IMR-90 (cell line): ENCODE measurements around the gene CEACAM3. TPM values are rescaled to one million over a fixed set of nuclear protein-coding genes. Genes with fewer than 3 reads are reported as not detected.

ENCODE experiments used
- ATAC-seq: fragments of 200-7000 bp; cut with Tn5 transposase; 2 replicates; pipeline ENCODE4 v1.9.1; 2020; ENCODE audit warnings: low read depth, mild to moderate bottlenecking, moderate library complexity
- BruUV-seq: library from RNA; stranded (reverse); fragments of 400-500 nt; replicated peaks from 2 replicates; lab custom pipeline; 2021; lab: Mats Ljungman, UMichigan
- CTCF ChIA-PET: fragments of 300-600 bp; formaldehyde crosslinking; extraction: SDS; loops from one replicate; lab custom pipeline; 2021; ENCODE audit warnings: antibody characterized with exemption; lab: Yijun Ruan, JAX
- POLR2A ChIA-PET: fragments of 300-600 bp; sonication (Branson Sonifier 250); formaldehyde crosslinking; loops from one replicate; lab custom pipeline; 2022; ENCODE audit warnings: antibody characterized with exemption; ENCODE audit not compliant: unreplicated experiment; lab: Charles Lee
- DNase-seq: peaks from one replicate; pipeline ENCODE4 v3.0.0; 2013
- H2AFZ ChIP-seq: replicated peaks from 2 replicates; pipeline ENCODE3; 2013; ENCODE audit warnings: low read length, mild to moderate bottlenecking; ENCODE audit not compliant: poor library complexity
- H2AK5ac ChIP-seq: 2 replicates; pipeline ENCODE4 v1.6.1; 2013; ENCODE audit warnings: low read depth, low read length, inconsistent platforms
- H2AK9ac ChIP-seq: replicated peaks from 2 replicates; pipeline ENCODE3; 2013; ENCODE audit warnings: mild to moderate bottlenecking, low read depth, low read length, moderate library complexity; ENCODE audit not compliant: poor library complexity
- H2BK120ac ChIP-seq: 2 replicates; pipeline ENCODE4 v1.6.1; 2013; ENCODE audit warnings: low read depth, low read length, inconsistent platforms
- H2BK15ac ChIP-seq: 3 replicates; pipeline ENCODE4 v1.6.1; 2013; ENCODE audit warnings: low read depth, low read length, inconsistent platforms
- H2BK20ac ChIP-seq: 2 replicates; pipeline ENCODE4 v1.6.1; 2013; ENCODE audit warnings: low read depth, mild to moderate bottlenecking, inconsistent platforms, low read length, moderate library complexity
- H2BK5ac ChIP-seq: 2 replicates; pipeline ENCODE4 v1.6.1; 2013; ENCODE audit warnings: mild to moderate bottlenecking, low read depth, low read length, inconsistent platforms; ENCODE audit not compliant: poor library complexity, severe bottlenecking
- H3K14ac ChIP-seq: replicated peaks from 2 replicates; pipeline ENCODE4 v1.6.1; 2013; ENCODE audit warnings: low read depth, low read length, inconsistent platforms
- H3K18ac ChIP-seq: 2 replicates; pipeline ENCODE4 v1.6.1; 2013; ENCODE audit warnings: low read depth, low read length, control low read depth
- H3K23ac ChIP-seq: 2 replicates; pipeline ENCODE4 v1.6.1; 2013; ENCODE audit warnings: low read depth, low read length, inconsistent platforms
- H3K27ac ChIP-seq: 2 replicates; pipeline ENCODE4 v1.5.1; 2013; ENCODE audit warnings: mild to moderate bottlenecking, control low read depth, low read length; ENCODE audit not compliant: insufficient read depth
- H3K27me3 ChIP-seq: 2 replicates; pipeline ENCODE4 v1.6.1; 2013; ENCODE audit warnings: low read length; ENCODE audit not compliant: control insufficient read depth, insufficient read depth
- H3K36me3 ChIP-seq: 2 replicates; pipeline ENCODE4 v1.6.1; 2013; ENCODE audit warnings: low read length, mixed read lengths; ENCODE audit not compliant: control insufficient read depth, insufficient read depth
- H3K4ac ChIP-seq: 2 replicates; pipeline ENCODE4 v1.6.1; 2013; ENCODE audit warnings: low read depth, low read length, inconsistent platforms
- H3K4me1 ChIP-seq: 2 replicates; pipeline ENCODE4 v1.6.1; 2013; ENCODE audit warnings: low read length, mixed read lengths; ENCODE audit not compliant: control insufficient read depth, insufficient read depth
- H3K4me2 ChIP-seq: 2 replicates; pipeline ENCODE4 v1.6.1; 2013; ENCODE audit warnings: low read depth, mild to moderate bottlenecking, control low read depth, low read length, moderate library complexity
- H3K4me3 ChIP-seq: 2 replicates; pipeline ENCODE4 v1.5.1; 2013; ENCODE audit warnings: low read depth, mild to moderate bottlenecking, control low read depth, low read length, moderate library complexity; ENCODE audit not compliant: insufficient read depth
- H3K56ac ChIP-seq: 2 replicates; pipeline ENCODE4 v1.6.1; 2013; ENCODE audit warnings: low read length, inconsistent platforms; ENCODE audit not compliant: insufficient read depth; ENCODE audit errors: extremely low read depth
- H3K79me1 ChIP-seq, 2 experiments: 2 replicates each; pipeline ENCODE4 v1.6.1; 2013; ENCODE audit warnings: low read length in 2 of 2, inconsistent platforms in 1 of 2, low read depth in 1 of 2
- H3K9ac ChIP-seq: 2 replicates; pipeline ENCODE4 v1.6.1; 2013; ENCODE audit warnings: low read depth, low read length, control low read depth
- H3K9me1 ChIP-seq: 2 replicates; pipeline ENCODE4 v1.6.1; 2013; ENCODE audit warnings: low read length, inconsistent platforms; ENCODE audit not compliant: insufficient read depth
- H3K9me3 ChIP-seq: 2 replicates; pipeline ENCODE4 v1.6.1; 2013; ENCODE audit warnings: low read length; ENCODE audit not compliant: control insufficient read depth, insufficient read depth
- H4K20me1 ChIP-seq: 2 replicates; pipeline ENCODE4 v1.6.1; 2013; ENCODE audit warnings: low read length, inconsistent platforms; ENCODE audit not compliant: insufficient read depth
- H4K5ac ChIP-seq: 2 replicates; pipeline ENCODE4 v1.6.1; 2013; ENCODE audit warnings: mild to moderate bottlenecking, low read depth, low read length, control low read depth
- H4K8ac ChIP-seq, 2 experiments: 2 replicates each; pipeline ENCODE4 v1.6.1; 2013; ENCODE audit warnings: low read depth in 2 of 2, low read length in 2 of 2, control low read depth in 1 of 2, inconsistent platforms in 1 of 2
- H4K91ac ChIP-seq: 2 replicates; pipeline ENCODE4 v1.6.1; 2013; ENCODE audit warnings: low read depth, low read length, inconsistent platforms; ENCODE audit not compliant: insufficient read depth
- BHLHE40 ChIP-seq: fragments of 150-350 bp; IDR thresholded peaks from 2 replicates; pipeline ENCODE4 v1.6.1; 2016; ENCODE audit warnings: mild to moderate bottlenecking, low read depth, low read length
- CEBPB ChIP-seq: IDR thresholded peaks from 2 replicates; pipeline ENCODE4 v1.6.1; 2012; ENCODE audit warnings: low read depth, low read length, improper control_type of control experiment
- CHD1 ChIP-seq: IDR thresholded peaks from 2 replicates; pipeline ENCODE4 v1.6.1; 2012; ENCODE audit warnings: low read depth, low read length, improper control_type of control experiment
- CTCF ChIP-seq: conservative IDR thresholded peaks from 2 replicates; pipeline ENCODE4 v1.5.1; 2012; ENCODE audit warnings: mild to moderate bottlenecking, low read depth, low read length, improper control_type of control experiment
- ELK1 ChIP-seq: fragments of 150-350 bp; IDR thresholded peaks from 2 replicates; pipeline ENCODE4 v1.6.1; 2016; ENCODE audit warnings: low read depth, mild to moderate bottlenecking, low read length, moderate library complexity, borderline replicate concordance
- FOS ChIP-seq: fragments of 150-350 bp; IDR thresholded peaks from 2 replicates; pipeline ENCODE4 v1.6.1; 2016; ENCODE audit warnings: low read depth, low read length
- MAFK ChIP-seq: IDR thresholded peaks from 2 replicates; pipeline ENCODE4 v1.6.1; 2012; ENCODE audit warnings: low read depth, low read length, improper control_type of control experiment
- MAZ ChIP-seq: IDR thresholded peaks from 2 replicates; pipeline ENCODE4 v1.6.1; 2012; ENCODE audit warnings: low read depth, mild to moderate bottlenecking, low read length, improper control_type of control experiment, moderate library complexity, borderline replicate concordance
- MXI1 ChIP-seq: IDR thresholded peaks from 2 replicates; pipeline ENCODE4 v1.6.1; 2012; ENCODE audit warnings: low read depth, mild to moderate bottlenecking, low read length, moderate library complexity, borderline replicate concordance
- NFE2L2 ChIP-seq: fragments of 150-350 bp; IDR thresholded peaks from 2 replicates; pipeline ENCODE4 v1.6.1; 2016; ENCODE audit warnings: low read depth, mild to moderate bottlenecking, low read length
- POLR2A ChIP-seq: IDR thresholded peaks from 2 replicates; pipeline ENCODE4 v1.6.1; 2012; ENCODE audit warnings: mild to moderate bottlenecking, low read depth, low read length
- RAD21 ChIP-seq: IDR thresholded peaks from 2 replicates; pipeline ENCODE4 v1.6.1; 2012; ENCODE audit warnings: low read length, improper control_type of control experiment
- RCOR1 ChIP-seq: IDR thresholded peaks from 2 replicates; pipeline ENCODE4 v1.6.1; 2012; ENCODE audit warnings: mild to moderate bottlenecking, low read length, improper control_type of control experiment; ENCODE audit not compliant: insufficient replicate concordance
- RFX5 ChIP-seq: IDR thresholded peaks from 2 replicates; pipeline ENCODE4 v1.8.0; 2012; ENCODE audit warnings: low read depth, mild to moderate bottlenecking, low read length, moderate library complexity
- USF2 ChIP-seq: fragments of 150-350 bp; IDR thresholded peaks from 2 replicates; pipeline ENCODE4 v1.6.1; 2017; ENCODE audit warnings: mild to moderate bottlenecking, antibody characterized with exemption, low read length, low read depth
- WGBS, 2 experiments: methylation state at CpG; one replicate each; pipeline versions ENCODE4 v1.1.5 to v1.1.7; 2013; ENCODE audit warnings: missing lambda C conversion rate in 2 of 2; ENCODE audit not compliant: insufficient read length in 1 of 2; ENCODE audit errors: extremely low coverage in 2 of 2; 5-methylcytosine and 5-hydroxymethylcytosine counted together
- dilution Hi-C: fragments of 300-500 bp; cut with HindIII; formaldehyde crosslinking; loops from one replicate; pipeline ENCODE4 v1.14.3; 2018; ENCODE audit warnings: low sequenced_read_pairs; ENCODE audit not compliant: unreplicated experiment
- in situ Hi-C: fragments of 300-500 bp; cut with MboI; formaldehyde crosslinking; loops from 3 replicates; pipeline ENCODE4 v1.14.3; 2019; ENCODE audit warnings: low sequenced_read_pairs, inconsistent platforms, mixed read lengths
- intact Hi-C: fragments of 100-400 bp; cut with micrococcal nuclease; formaldehyde crosslinking; loops from 2 replicates; pipeline ENCODE4 v1.10.0; 2022
- polyA plus RNA-seq, 3 experiments: library from polyadenylated mRNA; depleted of rRNA; stranded (reverse); fragments of >200 nt; gene quantifications; 2 replicates each; pipeline ENCODE4 v1.2.3, GENCODE V29; 2012; ENCODE audit warnings: low replicate concordance in 1 of 3
- total RNA-seq: library from RNA; depleted of rRNA; stranded (reverse); fragments of >200 nt; gene quantifications from 2 replicates; pipeline ENCODE4 v1.2.3, GENCODE V29; 2012

The CEACAM3 gene
- total and polyA plus RNA-seq, 2 of the 4 experiments (the other 2 are of a cell fraction), result not detected

GRCh38 chr19:41851456-41851855 is 55.1 kb downstream of the CEACAM3 start:
- Histone ChIP-seq H3K23ac (no peak overlapping the region), H2AK9ac (no peak overlapping the region), H3K9me1 (no peaks in the 10 kb centered on the region), H4K5ac (no peak overlapping the region), H2BK120ac (no peak overlapping the region), H3K4me1 (no peaks in the 10 kb centered on the region), H3K18ac (no peak overlapping the region), H3K27ac (no peak overlapping the region), H3K4ac (no peak overlapping the region), H2BK5ac (no peak overlapping the region), H4K91ac (no peak overlapping the region), H3K14ac (no peak overlapping the region), H2BK15ac (no peak overlapping the region), H2AFZ (no peak overlapping the region), H3K9ac (no peak overlapping the region), H4K8ac (no peak overlapping the region), H3K4me2 (no peak overlapping the region), H2BK20ac (no peak overlapping the region), H2AK5ac (no peak overlapping the region), H3K4me3 (no peak overlapping the region), H3K36me3 (no peaks in the 10 kb centered on the region), H4K20me1 (no peaks in the 10 kb centered on the region), H3K9me3 (no peaks in the 10 kb centered on the region), H3K79me1 (no peaks in the 10 kb centered on the region), H3K27me3 (peaks cover 51% of the 10 kb centered on the region), H3K56ac (no peak overlapping the region)
- ATAC-seq, result no peak
- no TSS peak for BruUV-seq
- 20% methylated on average over 1 of the region's 4 CpGs; no CpG with 5 or more reads in 1 of the 2 experiments for WGBS, 2 experiments
- dilution Hi-C loops, result no loop called here
- ChIA-PET CTCF (no interaction called here), POLR2A (no interaction called here)
- DNase-seq, result no peak
- intact Hi-C loops, result no loop called here
- TF ChIP-seq POLR2A, result no peak
- no peak for TF ChIP-seq CTCF
- TF ChIP-seq RAD21, result no peak
- TF ChIP-seq USF2, result no peak
- no peak for TF ChIP-seq FOS
- no peak for TF ChIP-seq CEBPB
- no peak for TF ChIP-seq MAZ
- TF ChIP-seq BHLHE40, result no peak
- no peak for TF ChIP-seq ELK1
- no peak for TF ChIP-seq MAFK
- TF ChIP-seq NFE2L2, result no peak
- no peak for TF ChIP-seq MXI1
- no peak for TF ChIP-seq CHD1
- TF ChIP-seq RFX5, result no peak
- TF ChIP-seq RCOR1, result no peak
- in situ Hi-C loops, result no loop called here
